Liver (tissue), 9 donors: Measurements from ENCODE around the gene PRPF19. TPM values are rescaled to one million over a fixed set of nuclear protein-coding genes. Genes with fewer than 3 reads are reported as not detected.

Experiments used
- DNase-seq: peaks from one replicate; pipeline ENCODE4 v3.0.0-alpha.2; 2017; ENCODE audit warnings: low spot score
- H3K27ac ChIP-seq, 2 donors: one replicate each; pipeline ENCODE4 v1.7.0; 2013; ENCODE audit warnings: inconsistent platforms in 2 of 2, low read length in 2 of 2, control low read depth in 1 of 2, low read depth in 1 of 2, mild to moderate bottlenecking in 1 of 2
- H3K27me3 ChIP-seq, 4 donors: one replicate each; pipeline versions ENCODE4 v1.6.1 to v1.7.0; 2013; ENCODE audit warnings: low read length in 3 of 4, inconsistent platforms in 1 of 4, mild to moderate bottlenecking in 1 of 4, moderate library complexity in 1 of 4; ENCODE audit not compliant: control insufficient read depth in 4 of 4, insufficient read depth in 4 of 4
- H3K36me3 ChIP-seq, 4 donors: one replicate each; pipeline versions ENCODE4 v1.6.1 to v1.7.0; 2013; ENCODE audit warnings: low read length in 3 of 4, mild to moderate bottlenecking in 3 of 4, low read depth in 1 of 4, moderate library complexity in 1 of 4; ENCODE audit not compliant: control insufficient read depth in 4 of 4, insufficient read depth in 3 of 4
- H3K4me1 ChIP-seq, 4 donors: one replicate each; pipeline versions ENCODE4 v1.6.1 to v1.7.0; 2013; ENCODE audit warnings: low read length in 3 of 4, mild to moderate bottlenecking in 3 of 4, moderate library complexity in 1 of 4; ENCODE audit not compliant: control insufficient read depth in 4 of 4, insufficient read depth in 4 of 4
- H3K4me3 ChIP-seq, 3 donors: one replicate each; pipeline versions ENCODE4 v1.6.1 to v1.7.0; 2013; ENCODE audit warnings: low read length in 3 of 3, control low read depth in 1 of 3, low read depth in 1 of 3, mild to moderate bottlenecking in 1 of 3
- H3K9ac ChIP-seq, 2 donors: one replicate each; pipeline ENCODE4 v1.7.0; 2013; ENCODE audit warnings: low read length in 2 of 2, mild to moderate bottlenecking in 2 of 2, moderate library complexity in 2 of 2, control low read depth in 1 of 2, low read depth in 1 of 2
- H3K9me3 ChIP-seq, 4 donors: one replicate each; pipeline versions ENCODE4 v1.6.1 to v1.7.0; 2013; ENCODE audit warnings: low read length in 3 of 4; ENCODE audit not compliant: control insufficient read depth in 4 of 4
- EGR1 ChIP-seq, 2 donors: IDR thresholded peaks; 2 replicates each; pipeline ENCODE4 v1.6.1; 2016 to 2018; ENCODE audit warnings: antibody characterized with exemption in 2 of 2, low read depth in 2 of 2
- FOXA1 ChIP-seq: IDR thresholded peaks from 2 replicates; pipeline ENCODE4 v1.6.1; 2016; ENCODE audit warnings: antibody characterized with exemption
- FOXA2 ChIP-seq: IDR thresholded peaks from 2 replicates; pipeline ENCODE4 v1.6.1; 2016; ENCODE audit warnings: antibody characterized with exemption
- GABPA ChIP-seq, 2 donors: IDR thresholded peaks in 1 of 2; conservative IDR thresholded peaks in 1 of 2; 2 replicates each; pipeline ENCODE4 v1.6.1; 2016; ENCODE audit warnings: antibody characterized with exemption in 2 of 2, mild to moderate bottlenecking in 1 of 2, moderate library complexity in 1 of 2
- HNF4A ChIP-seq, 2 donors: conservative IDR thresholded peaks; 2 replicates each; pipeline ENCODE4 v1.6.1; 2016; ENCODE audit warnings: antibody characterized with exemption in 2 of 2, mild to moderate bottlenecking in 2 of 2
- HNF4G ChIP-seq: IDR thresholded peaks from 2 replicates; pipeline ENCODE4 v1.6.1; 2016; ENCODE audit warnings: antibody characterized with exemption
- JUND ChIP-seq, 2 donors: IDR thresholded peaks; 2 replicates each; pipeline ENCODE4 v1.6.1; 2016; ENCODE audit warnings: antibody characterized with exemption in 2 of 2
- NR2F2 ChIP-seq: IDR thresholded peaks from 2 replicates; pipeline ENCODE4 v1.6.1; 2016; ENCODE audit warnings: antibody characterized with exemption
- RAD21 ChIP-seq, 2 donors: IDR thresholded peaks; 2 replicates each; pipeline ENCODE4 v1.6.1; 2016; ENCODE audit warnings: antibody characterized with exemption in 2 of 2, mild to moderate bottlenecking in 2 of 2
- RXRA ChIP-seq, 2 donors: IDR thresholded peaks; 2 replicates each; pipeline ENCODE4 v1.6.1; 2017 to 2018; ENCODE audit warnings: antibody characterized with exemption in 2 of 2, mild to moderate bottlenecking in 1 of 2
- SP1 ChIP-seq: IDR thresholded peaks from 2 replicates; pipeline ENCODE4 v1.6.1; 2018; ENCODE audit warnings: antibody characterized with exemption, mild to moderate bottlenecking
- TAF1 ChIP-seq: conservative IDR thresholded peaks from 2 replicates; pipeline ENCODE4 v1.6.1; 2016; ENCODE audit warnings: antibody characterized with exemption, mild to moderate bottlenecking
- WGBS: extraction: QIAGEN DNeasy Blood & Tissue Kit; methylation state at CpG from one replicate; pipeline ENCODE4 v1.1.7; 2013; 5-methylcytosine and 5-hydroxymethylcytosine counted together
- polyA plus RNA-seq, 2 donors: library from polyadenylated mRNA; stranded (reverse) in 1 of 2; unstranded in 1 of 2; fragments of 200-250 nt in 1 of 2; fragments of >200 nt in 1 of 2; fragmentation: Nextera tagmentation in 1 of 2; extraction: Ambion mirVana in 1 of 2; gene quantifications; one replicate each; pipeline versions ENCODE4 v1.2.1 to v1.2.3, GENCODE V29; 2013 to 2015
- total RNA-seq, 2 donors: library from RNA; depleted of rRNA; stranded (reverse); fragments of >200 nt; gene quantifications; one replicate each; pipeline ENCODE4 v1.2.3, GENCODE V29; 2014
- TF ChIP-seq, protein P1 (sequence below): IDR thresholded peaks from 2 replicates; pipeline ENCODE4 v1.6.1; 2016; ENCODE audit warnings: antibody characterized with exemption
- TF ChIP-seq, protein P2 (sequence below): fragments of 150-350 bp; IDR thresholded peaks from 2 replicates; pipeline ENCODE4 v1.5.1; 2017; ENCODE audit warnings: improper control_type of control experiment, low read depth, low read length; ENCODE audit not compliant: missing input control
- TF ChIP-seq, protein P3 (sequence below): IDR thresholded peaks from 2 replicates; pipeline ENCODE4 v1.6.1; 2016; ENCODE audit warnings: antibody characterized with exemption
- TF ChIP-seq, protein P4 (sequence below): IDR thresholded peaks from 2 replicates; pipeline ENCODE4 v1.6.1; 2016; ENCODE audit warnings: antibody characterized with exemption, mild to moderate bottlenecking
- TF ChIP-seq, protein P5 (sequence below): IDR thresholded peaks from 2 replicates; pipeline ENCODE4 v1.6.1; 2016; ENCODE audit warnings: antibody characterized with exemption
- donor health status: healthy.
- donor health status: healthy.
- donor health status: healthy.
- donor health status: healthy.
- donor health status: healthy.

PRPF19 gene
- total and polyA plus RNA-seq, 4 donors: 25.4 to 57.1 (median 40.4) TPM

DNA sequence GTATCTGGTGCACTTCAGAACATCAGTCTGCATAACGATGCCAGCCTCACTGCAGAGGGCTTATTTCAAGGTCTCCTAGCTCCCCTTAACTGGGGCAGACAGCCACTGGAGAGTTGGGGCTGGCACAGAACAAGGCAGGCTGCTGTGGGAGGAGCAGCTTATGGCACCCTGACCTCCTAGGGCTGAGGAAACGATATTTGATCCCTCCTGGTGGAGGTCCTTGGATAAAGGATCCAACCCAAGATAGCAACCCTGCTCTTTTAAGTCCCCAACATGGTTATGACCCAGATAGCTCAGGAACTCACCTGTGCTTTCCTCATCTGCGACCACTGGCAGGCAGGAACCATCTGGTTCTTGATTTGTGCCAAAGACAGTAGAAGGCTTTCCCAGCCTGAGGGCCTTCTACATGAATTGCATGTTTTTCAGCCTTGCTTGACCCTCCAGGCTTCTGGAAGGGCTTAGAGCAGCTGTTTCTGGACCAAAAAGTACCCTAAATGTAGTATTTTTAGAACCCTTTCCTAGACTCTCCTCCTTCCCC, 10.4 kb upstream of the PRPF19 start:
- 86% methylated on average over 3 of the region's 3 CpGs for WGBS
- TF ChIP-seq HNF4A (conservative IDR thresholded peaks at IDR 0.05) (no peak), NR2F2 (no peak)
- TF ChIP-seq, protein P1, sequence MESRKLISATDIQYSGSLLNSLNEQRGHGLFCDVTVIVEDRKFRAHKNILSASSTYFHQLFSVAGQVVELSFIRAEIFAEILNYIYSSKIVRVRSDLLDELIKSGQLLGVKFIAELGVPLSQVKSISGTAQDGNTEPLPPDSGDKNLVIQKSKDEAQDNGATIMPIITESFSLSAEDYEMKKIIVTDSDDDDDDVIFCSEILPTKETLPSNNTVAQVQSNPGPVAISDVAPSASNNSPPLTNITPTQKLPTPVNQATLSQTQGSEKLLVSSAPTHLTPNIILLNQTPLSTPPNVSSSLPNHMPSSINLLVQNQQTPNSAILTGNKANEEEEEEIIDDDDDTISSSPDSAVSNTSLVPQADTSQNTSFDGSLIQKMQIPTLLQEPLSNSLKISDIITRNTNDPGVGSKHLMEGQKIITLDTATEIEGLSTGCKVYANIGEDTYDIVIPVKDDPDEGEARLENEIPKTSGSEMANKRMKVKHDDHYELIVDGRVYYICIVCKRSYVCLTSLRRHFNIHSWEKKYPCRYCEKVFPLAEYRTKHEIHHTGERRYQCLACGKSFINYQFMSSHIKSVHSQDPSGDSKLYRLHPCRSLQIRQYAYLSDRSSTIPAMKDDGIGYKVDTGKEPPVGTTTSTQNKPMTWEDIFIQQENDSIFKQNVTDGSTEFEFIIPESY: no peak
- no peaks in the 10 kb centered on the region for H3K9me3 ChIP-seq
- H3K27ac ChIP-seq: no peak overlapping the region
- H3K36me3 ChIP-seq: peaks cover 7 to 20% (median 16%) of the 10 kb centered on the region in 4 donors
- peaks cover 6 to 23% (median 12%) of the 10 kb centered on the region in 4 donors for H3K4me1 ChIP-seq
- no peak for DNase-seq
- H3K9ac ChIP-seq: no peak overlapping the region
- H3K4me3 ChIP-seq: no peak overlapping the region
- H3K27me3 ChIP-seq: no peaks in the 10 kb centered on the region

DNA sequence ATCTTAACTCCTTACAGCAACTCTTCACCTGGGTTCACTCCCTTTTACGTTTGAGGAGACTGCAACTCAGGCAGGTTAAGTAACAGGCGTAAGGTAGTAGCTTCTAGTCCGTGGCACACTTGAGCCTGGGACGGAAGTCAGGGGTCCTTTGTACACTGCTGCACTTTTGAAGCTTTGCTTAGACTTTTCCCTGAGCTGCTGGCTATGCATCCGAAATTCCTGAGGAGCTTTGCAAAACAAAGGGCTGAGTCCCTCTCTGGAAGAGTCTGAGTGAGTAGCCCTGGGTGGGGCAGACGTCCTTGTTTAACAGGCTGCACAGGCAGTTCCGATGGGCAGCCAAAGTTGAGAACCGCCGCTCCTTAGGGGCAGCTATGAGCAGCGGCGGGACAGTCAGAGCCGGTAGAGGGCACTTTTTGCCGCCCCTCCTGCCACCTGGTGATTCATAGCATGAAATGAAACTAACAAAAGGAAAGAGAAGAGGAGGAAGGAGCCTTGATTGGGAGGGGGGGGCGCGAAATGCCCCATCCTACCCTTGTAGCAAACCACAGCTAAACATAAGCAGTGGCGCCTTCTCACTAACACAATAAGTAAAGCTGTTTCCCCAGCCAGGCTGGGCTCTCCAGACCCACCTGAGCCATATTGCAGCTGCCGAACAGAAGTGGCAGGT, 9.0 kb upstream of the PRPF19 start:
- 45% methylated on average over 17 of the region's 17 CpGs for WGBS
- Histone ChIP-seq H3K27me3 (no peaks in the 10 kb centered on the region), H3K36me3 (peaks cover 1 to 7% (median 6%) of the 10 kb centered on the region in 4 donors), H3K4me1 (peaks cover 6 to 23% (median 14%) of the 10 kb centered on the region in 4 donors), H3K9me3 (no peaks in the 10 kb centered on the region), H3K4me3 (peak overlapping the region in 2 of 3 donors; percentile 64 to 77), H3K27ac (no peak overlapping the region), H3K9ac (peak overlapping the region in 1 of 2 donors; percentile 30)
- TF ChIP-seq RAD21 (IDR thresholded peaks at IDR 0.05) (peak; percentile 27 to 30), JUND (IDR thresholded peaks at IDR 0.05) (no peak)
- DNase-seq: no peak

DNA sequence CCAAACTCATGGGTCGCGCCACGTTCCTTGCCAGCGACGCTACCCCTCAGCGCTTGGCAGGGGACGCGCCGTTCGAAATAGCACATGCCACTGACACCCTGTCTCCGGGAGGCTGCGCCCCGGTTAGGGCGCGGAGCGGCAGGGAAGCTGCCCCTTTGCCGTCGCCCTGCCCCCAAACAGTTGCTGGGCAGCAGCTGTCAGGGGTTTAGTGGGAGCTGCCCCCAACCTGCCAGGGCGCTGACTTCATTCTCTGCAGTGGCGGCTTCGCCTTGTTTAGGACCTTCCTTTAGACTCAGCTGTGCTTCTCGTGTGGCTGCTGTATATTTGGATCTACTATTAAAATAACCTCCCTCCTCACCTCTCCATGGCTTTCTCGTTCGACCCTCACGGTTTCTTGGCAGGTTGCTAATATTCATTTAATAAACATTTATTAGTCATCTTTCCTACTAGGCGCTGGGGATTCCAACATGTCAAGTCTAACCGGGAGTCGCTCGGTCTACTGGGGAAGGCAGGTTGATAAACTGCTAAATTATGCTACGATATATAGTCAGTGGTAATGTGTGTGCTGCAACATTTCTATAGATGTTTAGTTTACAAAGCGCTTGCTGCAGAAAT, 8.4 kb upstream of the PRPF19 start:
- Histone ChIP-seq H3K9me3 (no peaks in the 10 kb centered on the region), H3K4me3 (peak overlapping the region; percentile 64 to 92 (median 77)), H3K27ac (peak overlapping the region in 1 of 2 donors; percentile 98), H3K27me3 (no peaks in the 10 kb centered on the region), H3K9ac (peak overlapping the region; percentile 16 to 97), H3K4me1 (peaks cover 6 to 23% (median 14%) of the 10 kb centered on the region in 4 donors), H3K36me3 (peaks cover 0 to under 1% (median under 1%) of the 10 kb centered on the region in 4 donors)
- 9% methylated on average over 31 of the region's 31 CpGs for WGBS
- no peak for DNase-seq
- TF ChIP-seq, protein P2, sequence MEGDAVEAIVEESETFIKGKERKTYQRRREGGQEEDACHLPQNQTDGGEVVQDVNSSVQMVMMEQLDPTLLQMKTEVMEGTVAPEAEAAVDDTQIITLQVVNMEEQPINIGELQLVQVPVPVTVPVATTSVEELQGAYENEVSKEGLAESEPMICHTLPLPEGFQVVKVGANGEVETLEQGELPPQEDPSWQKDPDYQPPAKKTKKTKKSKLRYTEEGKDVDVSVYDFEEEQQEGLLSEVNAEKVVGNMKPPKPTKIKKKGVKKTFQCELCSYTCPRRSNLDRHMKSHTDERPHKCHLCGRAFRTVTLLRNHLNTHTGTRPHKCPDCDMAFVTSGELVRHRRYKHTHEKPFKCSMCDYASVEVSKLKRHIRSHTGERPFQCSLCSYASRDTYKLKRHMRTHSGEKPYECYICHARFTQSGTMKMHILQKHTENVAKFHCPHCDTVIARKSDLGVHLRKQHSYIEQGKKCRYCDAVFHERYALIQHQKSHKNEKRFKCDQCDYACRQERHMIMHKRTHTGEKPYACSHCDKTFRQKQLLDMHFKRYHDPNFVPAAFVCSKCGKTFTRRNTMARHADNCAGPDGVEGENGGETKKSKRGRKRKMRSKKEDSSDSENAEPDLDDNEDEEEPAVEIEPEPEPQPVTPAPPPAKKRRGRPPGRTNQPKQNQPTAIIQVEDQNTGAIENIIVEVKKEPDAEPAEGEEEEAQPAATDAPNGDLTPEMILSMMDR: no peak
- TF ChIP-seq, protein P3, sequence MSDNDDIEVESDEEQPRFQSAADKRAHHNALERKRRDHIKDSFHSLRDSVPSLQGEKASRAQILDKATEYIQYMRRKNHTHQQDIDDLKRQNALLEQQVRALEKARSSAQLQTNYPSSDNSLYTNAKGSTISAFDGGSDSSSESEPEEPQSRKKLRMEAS: no peak
- TF ChIP-seq, protein P4, sequence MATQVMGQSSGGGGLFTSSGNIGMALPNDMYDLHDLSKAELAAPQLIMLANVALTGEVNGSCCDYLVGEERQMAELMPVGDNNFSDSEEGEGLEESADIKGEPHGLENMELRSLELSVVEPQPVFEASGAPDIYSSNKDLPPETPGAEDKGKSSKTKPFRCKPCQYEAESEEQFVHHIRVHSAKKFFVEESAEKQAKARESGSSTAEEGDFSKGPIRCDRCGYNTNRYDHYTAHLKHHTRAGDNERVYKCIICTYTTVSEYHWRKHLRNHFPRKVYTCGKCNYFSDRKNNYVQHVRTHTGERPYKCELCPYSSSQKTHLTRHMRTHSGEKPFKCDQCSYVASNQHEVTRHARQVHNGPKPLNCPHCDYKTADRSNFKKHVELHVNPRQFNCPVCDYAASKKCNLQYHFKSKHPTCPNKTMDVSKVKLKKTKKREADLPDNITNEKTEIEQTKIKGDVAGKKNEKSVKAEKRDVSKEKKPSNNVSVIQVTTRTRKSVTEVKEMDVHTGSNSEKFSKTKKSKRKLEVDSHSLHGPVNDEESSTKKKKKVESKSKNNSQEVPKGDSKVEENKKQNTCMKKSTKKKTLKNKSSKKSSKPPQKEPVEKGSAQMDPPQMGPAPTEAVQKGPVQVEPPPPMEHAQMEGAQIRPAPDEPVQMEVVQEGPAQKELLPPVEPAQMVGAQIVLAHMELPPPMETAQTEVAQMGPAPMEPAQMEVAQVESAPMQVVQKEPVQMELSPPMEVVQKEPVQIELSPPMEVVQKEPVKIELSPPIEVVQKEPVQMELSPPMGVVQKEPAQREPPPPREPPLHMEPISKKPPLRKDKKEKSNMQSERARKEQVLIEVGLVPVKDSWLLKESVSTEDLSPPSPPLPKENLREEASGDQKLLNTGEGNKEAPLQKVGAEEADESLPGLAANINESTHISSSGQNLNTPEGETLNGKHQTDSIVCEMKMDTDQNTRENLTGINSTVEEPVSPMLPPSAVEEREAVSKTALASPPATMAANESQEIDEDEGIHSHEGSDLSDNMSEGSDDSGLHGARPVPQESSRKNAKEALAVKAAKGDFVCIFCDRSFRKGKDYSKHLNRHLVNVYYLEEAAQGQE: no peak
- no peak for TF ChIP-seq NR2F2
- TF ChIP-seq JUND (IDR thresholded peaks at IDR 0.05): no peak
- TF ChIP-seq HNF4A (conservative IDR thresholded peaks at IDR 0.05): no peak
- no peak for TF ChIP-seq HNF4G
- TF ChIP-seq RXRA (IDR thresholded peaks at IDR 0.05): no peak
- TF ChIP-seq EGR1 (IDR thresholded peaks at IDR 0.05; ENCODE audit: low read depth in 2 of 2): no peak
- TF ChIP-seq, protein P5, sequence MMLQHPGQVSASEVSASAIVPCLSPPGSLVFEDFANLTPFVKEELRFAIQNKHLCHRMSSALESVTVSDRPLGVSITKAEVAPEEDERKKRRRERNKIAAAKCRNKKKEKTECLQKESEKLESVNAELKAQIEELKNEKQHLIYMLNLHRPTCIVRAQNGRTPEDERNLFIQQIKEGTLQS: no peak
- no peak for TF ChIP-seq GABPA (IDR thresholded peaks at IDR 0.05 in 1 of 2, conservative IDR thresholded peaks at IDR 0.05 in 1 of 2)
- TF ChIP-seq RAD21 (IDR thresholded peaks at IDR 0.05): no peak
- no peak for TF ChIP-seq FOXA2
- TF ChIP-seq FOXA1: no peak
- TF ChIP-seq TAF1: no peak
- no peak for TF ChIP-seq SP1
